HG02623 (cell line): ENCODE results near the gene PPM1H.
"Not testable (repeated sequence)": the region's sequence is repeated elsewhere in the genome, so short reads cannot be mapped to it uniquely, and the experiment has no call there.

ENCODE experiments used
- ATAC-seq: cut with Tn5 transposase; IDR thresholded peaks from one replicate; pipeline ENCODE4 v1.9.1; 2021; ENCODE audit warnings: moderate library complexity; ENCODE audit not compliant: unreplicated experiment

The PPM1H gene

DNA sequence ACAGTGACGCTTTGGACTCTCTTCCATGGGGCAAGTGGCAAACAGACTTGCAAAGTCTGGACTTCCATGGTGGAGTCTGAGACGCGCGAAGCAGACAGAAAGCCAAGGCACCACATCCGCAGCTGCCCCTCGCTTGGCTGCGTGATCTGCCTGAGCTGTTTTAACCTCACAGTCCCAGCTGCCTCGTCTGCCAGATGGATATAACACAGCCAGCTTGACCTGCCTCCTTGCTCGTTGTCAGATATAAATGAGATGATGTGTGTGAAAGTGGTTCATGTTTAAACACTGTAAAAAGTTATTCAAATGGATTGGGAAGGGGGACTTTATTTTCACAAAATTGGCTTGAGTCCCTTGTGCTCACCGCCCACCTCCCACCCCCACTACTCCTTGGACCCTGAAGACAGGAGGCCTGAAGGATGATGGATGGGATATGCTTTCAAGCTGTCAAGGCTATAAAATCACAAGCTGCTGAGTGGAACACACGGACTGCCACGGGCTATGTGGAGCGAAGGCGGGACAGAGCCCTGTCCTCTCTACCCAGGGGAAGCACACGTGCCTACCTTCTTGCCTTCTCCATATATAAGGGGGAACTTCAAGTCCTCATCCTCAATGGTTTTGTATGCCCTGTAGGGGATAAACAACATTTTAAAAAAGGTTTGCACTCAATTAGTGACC, 241.4 kb downstream of the PPM1H start:
- no peak for ATAC-seq

DNA sequence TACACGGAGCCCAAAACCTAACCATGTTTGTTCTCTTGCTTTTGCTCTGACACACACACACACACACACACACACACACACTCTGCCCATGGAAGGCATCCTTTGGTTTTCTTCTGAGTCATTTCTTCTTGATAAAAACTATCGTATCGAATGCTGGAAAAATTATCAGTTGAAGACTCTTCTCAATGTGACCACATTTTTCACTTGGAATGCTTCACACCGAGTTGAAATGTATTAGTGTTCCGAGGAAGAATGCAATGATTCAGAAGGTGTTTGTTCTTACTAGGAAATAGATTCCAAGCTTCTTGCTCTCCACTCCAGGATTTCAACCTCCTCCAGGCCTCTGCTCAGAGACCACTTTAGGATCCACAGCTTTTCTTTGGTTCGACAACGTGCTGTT, 242.1 kb downstream of the PPM1H start:
- no peak for ATAC-seq

DNA sequence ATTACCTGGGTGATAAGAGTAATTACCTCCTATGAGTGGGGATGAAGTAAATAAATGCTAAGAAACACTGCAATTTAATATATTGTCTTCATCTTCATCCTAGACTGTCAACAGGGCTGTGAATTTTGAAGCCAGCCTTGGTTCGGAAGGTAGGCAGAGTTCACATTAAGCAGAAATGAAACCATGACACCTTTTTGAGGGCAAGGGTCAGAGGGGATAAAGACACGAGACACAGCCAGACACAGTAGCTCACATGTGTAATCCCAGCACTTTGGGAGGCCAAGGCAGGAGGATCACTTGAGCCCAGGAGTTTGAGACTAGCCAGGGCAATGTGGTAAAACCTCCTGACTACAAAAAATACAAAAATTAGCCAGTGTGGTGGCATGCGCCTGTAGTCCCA, 243.6 kb downstream of the PPM1H start:
- no peak for ATAC-seq

DNA sequence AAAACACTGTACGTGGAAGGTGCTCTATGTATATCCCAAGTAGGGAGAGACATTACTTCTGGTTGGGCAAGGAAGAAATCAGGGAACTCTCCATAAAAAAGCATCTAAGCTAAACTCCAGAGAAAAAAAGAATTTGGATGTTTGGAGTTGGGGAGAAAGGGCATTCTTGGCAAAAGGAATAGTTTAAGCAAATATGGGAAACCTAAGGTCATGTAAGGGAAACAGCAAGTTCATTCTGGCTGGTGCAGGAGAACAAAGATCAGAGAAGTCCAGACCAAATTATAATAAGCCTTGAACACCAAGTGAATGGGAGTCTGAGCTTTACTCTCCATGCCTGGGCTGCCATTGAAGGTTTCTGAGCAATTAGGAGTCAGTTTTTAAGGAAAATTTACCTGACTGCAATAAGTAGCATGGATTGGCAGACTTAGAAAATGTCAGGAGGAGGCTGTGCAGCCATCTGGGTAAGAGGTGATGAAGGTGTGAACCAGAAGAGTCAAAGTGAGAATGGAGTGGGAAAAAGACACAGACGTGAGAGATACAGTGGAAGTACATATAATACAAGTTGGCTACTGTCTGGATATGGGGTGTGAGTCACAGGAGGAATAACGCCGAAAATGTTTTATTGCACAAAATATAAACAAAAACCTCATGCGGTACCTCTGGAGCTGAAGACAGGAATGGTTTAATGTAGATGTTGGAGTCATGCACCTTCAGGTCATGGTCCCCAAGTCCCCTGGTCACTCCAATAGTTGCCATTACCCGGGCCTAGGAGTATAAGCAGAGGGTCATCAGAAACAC, 245.7 kb downstream of the PPM1H start:
- no peak for ATAC-seq

DNA sequence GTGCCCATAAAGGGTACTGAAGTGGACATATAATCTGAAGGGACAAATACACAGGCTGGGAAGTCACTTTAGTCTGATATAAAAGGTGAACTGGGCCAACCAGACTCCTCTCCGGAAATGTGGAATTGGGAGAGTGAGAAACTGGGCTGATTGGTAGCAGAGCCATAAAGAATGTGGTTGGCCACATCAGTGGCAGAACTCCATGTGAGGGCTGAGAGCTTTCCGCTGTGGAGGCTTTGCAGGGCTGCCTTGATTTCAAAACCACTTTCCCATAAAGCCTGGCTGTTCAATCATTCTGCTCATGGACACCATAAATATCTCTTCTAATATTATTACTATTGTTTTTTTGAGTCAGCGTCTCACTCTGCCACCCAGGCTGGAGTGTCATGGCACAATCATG, 248.0 kb downstream of the PPM1H start:
- no peak for ATAC-seq

DNA sequence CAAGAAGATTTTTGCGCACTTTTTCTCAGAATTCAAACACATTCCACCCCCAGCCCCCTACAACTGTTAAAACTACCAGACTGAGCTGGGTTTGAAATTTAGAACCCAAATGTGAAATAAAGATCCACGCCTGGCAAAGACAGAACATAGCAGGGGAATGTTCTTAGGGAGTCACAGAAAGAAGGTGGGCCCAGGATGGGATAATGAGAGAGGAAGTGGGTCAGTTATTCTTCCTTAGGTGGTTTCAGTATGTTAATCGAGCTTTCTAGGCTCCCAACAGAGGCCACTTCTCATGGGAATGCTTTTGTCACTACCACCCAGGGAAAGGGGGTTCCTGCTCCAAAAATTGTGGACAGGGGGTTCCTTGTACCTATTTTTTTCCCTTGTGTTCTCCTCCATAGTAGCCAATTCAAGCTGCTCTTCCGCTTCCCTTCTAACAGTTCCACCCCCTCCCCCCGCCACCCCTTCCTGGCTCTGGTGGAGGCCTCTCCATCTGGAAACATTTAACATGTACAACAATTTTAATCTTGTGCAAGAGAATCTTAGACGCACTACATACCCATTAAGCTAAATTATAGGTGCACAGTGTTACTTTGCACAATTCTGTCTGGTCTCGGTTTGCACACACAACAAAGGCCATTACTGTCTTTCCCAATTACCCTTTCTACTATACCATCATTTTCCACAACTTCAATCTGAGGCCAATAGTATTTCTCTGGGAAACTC, 250.2 kb downstream of the PPM1H start:
- no peak for ATAC-seq

DNA sequence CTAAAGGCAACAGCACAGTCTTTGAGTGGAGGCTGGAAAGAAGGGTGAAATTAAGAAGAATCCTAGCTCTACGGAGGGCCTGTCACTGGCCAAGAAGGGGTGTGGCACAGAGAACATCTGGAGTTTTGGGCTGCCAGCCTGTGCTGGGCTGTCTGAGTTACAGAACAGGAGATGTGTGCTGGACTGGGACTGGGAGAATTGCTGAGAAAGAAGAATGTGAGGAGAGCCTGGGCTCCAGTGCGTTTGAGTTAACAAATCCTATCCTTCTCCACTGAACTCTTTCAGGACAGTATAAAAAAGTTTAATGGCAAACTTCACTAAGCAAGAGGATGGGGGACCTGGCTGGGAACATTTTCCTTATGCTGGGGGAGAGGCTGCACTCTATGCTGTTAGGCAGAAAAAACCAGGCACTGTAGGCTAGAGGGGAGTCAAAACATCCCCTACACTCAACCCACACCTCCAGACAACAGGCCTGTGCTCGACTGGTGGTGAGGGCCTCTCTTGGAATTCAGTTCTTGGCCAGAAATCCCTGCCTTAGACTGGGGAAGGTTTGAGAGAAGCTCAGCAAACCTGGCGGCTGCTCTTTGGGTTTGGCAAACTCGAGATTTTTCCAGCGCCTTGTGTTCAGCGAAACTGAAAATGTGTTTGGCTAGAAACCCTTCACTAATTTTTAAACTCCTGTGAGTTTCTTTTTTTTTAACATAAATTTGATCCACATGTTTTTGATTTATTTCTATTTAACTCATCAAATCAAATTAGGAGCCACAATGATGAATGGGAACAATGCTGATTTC, 251.0 kb downstream of the PPM1H start:
- no peak for ATAC-seq

DNA sequence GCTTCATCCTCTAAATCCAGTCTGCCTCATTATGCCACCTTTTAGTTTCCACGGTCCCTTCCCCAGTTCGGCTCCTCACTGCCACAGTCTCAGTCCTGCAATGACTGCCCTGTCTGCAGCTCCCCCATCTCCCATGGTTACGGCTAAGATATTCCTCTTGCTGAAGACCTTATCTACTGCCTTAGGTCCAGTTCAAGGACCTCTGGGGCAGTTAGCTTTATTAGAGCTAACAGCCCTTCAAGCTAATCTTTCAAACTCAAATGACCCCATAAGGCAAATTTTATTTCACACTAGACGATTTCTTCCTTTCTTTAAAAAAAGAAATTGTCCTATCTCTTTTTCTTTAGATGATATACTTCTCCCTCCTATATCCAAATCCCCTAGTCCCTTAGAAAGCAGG, 253.6 kb downstream of the PPM1H start:
- no peak for ATAC-seq

DNA sequence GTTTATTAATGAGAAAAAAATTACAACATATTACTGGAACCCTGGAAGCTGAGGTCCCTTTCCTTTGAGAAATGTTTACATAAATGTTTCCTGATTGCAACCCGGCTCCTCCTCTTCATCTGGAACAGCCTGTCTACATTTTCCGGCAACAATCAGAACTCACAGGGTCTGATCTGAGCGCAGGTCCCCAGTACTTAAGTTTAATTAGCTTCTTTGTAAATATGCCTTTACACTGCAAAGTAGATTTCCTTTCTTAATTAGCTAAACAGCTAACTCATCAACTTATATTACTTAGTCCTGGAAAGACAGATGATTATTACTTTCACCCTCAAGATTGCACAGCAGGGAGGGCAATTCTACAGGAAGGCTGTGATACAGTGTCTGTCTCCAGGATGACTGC, 255.3 kb downstream of the PPM1H start:
- no peak for ATAC-seq

DNA sequence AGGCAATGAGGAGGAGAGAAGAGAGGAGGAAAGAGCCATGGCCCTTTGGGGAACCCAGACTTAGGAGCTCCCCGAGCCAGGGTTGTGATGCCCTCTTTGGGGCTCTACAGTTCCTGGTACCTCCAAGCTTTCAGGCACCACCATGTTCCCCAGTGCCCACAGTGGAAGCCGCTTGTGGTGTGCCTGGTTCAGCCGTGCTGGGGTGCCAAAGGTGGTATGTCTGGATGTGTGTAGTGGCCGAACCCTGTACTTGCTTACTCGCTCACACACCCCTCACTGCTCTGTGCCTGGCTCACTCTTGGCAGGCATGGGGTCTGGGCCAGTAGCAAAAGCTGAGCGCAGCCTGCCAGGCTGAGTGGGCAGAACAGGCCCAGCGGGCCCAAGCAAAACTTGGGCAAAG, 257.6 kb downstream of the PPM1H start:
- ATAC-seq = no peak

DNA sequence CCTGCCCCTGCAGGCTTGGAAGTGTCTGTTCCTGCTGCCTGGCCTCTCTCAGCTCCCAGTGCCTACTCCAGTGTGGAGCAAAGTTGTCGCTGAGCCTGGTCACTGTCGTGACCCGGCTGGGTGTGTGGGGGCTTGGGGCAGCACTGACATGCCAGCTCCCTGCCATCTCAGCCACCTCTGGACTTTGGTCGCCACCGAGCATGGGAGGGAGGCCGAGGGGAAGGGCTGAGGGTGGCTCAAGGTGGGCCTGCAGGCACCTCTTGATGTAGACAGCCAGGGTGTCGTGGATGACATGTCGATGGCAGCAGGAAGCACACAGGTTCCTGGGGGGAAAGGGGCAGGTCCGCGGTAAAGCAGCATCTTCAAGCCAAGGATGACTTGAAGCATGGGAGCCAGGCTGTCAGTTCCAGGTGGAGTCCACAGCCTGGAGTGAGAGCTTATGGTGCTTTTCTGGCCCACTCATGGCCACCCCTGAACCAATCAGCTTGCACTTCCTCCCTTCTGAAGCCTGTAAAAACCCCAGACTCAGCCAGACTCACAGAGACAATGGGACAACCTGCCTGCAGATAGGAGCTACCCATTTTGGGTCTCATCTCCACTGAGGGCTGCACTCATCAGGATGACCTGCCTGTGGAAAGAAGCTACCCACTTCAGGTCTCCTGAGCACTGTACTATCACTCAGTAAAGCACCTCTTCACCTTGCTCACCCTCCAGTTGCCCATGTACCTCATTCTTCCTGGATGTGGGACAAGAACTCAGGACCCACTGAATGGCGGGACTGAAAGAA, 258.2 kb downstream of the PPM1H start:
- ATAC-seq = no peak

DNA sequence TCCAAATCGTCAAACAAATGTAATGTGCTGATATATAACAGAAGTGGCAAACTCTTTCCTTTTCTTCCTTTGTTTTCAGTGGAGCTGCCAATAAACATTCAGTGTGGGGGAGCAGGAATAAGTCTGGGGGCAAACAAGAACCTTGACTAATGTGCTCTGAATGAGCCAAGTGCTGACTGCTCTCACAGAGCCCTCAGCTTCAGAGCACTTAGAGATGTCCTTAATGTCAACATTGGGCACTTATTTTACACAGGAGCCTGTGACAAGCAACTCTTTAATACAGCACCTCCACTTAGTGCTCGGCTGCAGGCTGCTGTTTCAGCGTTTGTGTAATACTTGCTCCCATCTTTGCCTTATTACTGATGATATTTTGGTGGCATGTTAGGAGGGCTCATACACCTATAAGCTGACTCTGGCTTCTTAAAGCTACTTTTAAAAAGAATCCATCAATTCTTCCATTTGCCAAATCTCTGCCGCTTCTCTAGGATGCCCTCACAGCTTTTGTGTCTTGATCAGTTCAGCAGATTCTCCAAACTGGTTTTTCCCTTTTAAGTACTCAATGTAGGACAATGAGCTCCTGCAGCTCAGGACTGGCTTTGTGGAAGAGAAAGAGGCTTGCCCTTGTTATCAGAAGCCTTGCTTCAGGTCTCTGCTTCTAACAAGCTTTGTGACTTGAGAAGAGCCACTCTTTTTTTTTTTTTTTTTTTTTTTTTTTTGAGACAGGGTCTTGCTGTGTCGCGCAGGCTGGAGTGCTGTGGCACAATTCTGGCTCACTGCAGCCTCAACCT, 261.7 kb downstream of the PPM1H start:
- ATAC-seq = no peak

DNA sequence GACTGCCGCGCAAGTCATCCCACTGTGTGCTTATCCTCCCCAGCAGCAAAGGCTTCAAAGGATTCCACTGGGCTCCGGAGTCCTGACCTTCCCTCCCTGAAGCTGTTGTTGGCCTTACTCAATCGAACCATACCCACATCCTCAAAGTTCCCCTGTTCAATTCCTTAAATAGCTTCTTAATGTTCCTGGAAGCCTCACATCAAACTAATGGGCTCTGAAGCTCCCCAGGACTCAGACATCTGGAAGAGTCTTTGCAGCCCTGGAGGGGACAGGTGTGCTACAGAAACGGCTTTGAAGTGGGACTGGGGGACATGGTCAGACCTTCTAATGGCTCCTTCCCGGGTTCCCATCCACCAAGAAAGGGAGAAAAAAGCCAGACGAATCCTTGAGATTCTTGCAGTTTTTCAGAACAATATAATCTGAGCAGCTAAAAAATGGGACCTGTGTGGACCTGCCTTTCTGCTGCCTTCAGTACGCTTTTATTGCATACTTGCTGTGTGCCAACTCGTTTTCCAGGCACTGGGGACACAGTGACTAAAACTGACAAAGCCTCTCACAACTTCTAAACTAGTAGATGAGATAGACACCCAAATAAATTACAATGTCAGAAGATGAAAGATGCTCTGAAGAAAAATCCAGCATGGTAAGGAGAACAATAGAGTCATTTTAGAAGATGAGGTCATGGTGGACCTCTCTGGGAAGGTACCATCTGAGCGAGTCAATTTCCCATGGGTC, 263.8 kb downstream of the PPM1H start:
- no peak for ATAC-seq

DNA sequence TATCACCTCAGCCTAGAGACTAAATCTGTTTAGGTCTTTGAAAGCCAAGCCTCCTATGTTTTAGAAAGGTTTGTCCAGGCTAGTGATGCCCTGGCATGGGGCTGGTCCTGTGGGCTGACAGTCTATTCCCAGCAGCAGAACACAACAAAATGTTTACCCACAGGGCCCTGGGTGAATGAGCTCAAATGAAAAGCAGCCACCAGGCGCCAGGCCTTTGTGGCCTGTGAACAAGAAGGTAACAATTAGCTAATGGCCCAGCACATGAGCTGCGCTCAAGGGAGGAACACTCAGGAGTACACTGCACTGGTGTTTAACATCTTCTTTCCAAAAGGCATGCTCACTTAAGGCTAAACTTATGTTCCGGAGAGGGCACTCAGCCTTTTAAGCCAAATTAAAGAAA, 266.2 kb downstream of the PPM1H start:
- ATAC-seq = no peak

DNA sequence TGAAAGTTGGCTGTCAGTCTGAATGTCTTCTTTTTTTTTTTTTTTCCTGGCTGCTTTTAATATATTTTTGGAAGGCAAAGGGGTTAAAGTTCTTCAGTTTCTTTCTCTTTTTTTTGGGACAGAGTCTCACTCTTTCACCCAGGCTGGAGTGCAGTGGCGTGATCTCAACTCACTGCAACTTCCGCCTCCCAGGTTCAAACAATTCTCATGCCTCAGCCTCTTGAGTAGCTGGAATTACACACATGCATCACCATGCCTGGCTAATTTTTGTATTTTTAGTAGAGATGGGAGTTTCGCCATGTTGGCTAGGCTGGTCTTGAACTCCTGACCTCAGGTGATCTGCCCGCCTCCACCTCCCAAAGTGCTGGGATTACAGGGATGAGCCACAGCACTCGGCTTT, 270.0 kb downstream of the PPM1H start:
- not testable (repeated sequence) for ATAC-seq

DNA sequence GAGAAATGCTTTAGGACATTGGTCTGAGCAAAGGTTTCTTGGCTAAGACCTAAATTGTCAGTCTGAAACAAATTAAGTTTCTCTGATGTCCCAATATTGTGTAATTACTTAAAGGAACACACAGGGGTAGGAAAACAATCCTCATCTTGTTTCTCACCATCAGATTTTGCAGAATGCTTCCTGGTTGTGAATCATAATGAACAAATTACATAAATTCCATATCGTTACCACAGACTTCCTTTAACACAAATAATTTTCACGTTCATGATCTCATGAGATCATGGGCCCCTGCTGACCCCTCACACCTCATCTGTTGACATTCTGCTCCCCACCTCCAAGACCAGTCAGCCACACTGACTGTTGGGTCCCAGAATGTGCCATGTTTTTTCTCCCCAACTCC, 274.2 kb downstream of the PPM1H start:
- no peak for ATAC-seq

DNA sequence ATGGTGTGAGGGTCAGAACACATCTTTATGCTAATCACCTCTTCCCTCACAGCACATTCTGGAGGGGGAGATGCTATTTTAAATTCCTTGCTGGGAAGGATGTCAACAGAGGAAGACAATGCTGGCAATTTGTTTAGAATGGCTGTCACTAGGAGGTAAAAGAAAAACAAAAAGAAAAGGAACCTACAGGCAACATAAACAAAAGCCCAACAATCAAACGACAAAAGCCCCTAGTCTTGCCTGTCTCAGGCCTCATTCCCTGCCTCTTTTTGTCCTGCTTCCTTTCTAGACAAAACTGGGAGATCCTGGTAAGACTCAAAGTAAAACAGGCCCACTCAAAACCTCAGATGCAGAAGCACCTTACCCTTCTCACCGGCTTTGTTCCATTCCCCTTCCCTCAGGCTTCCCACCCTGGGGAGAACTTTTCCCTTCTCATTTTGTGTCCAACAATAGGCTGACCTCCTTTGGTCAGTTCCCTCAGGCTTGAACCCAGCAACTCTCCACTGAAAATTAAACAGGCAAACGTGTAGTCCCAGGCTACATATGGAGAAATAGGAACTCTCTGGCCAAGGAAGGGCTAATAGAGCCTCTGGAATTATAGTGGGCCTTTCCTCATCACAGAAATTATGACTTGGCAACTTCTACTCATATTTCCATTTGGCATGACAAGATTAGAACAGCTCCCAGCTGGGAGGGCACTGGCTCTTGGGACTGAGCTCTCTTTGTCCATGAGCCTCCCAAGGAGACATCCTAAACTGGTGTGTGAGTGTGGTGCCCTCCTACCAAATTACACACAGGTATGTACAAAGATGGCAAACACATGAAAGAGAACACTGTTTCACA, 275.3 kb downstream of the PPM1H start:
- ATAC-seq = no peak

DNA sequence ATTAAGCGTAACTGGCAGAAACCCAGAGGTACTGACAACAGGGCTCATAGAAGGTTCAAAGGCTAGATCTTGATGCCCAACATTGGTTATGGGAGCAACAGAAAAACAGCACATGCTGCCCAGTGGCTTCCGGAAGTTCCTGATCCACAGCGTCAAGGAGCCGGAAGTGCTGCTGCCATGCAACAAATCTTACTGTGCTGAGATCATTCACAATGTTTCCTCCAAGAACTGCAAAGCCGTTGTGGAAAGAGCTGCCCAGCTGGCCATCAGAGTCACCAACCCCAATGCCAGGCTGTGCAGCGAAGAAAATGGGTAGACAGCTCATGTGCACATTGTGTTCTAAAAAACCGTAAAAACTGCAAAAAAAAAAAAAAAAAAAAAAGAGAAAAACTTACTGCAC, 276.0 kb downstream of the PPM1H start:
- no peak for ATAC-seq
